SK-N-SH (cell line): ENCODE data around the gene TYSND1. TPM values are rescaled to one million over a fixed set of nuclear protein-coding genes. Genes with fewer than 3 reads are reported as not detected.

Experiments
- CTCF ChIA-PET: fragments of 300-600, 350-600 bp; formaldehyde crosslinking; extraction: SDS; loops from one replicate; lab custom pipeline; 2021; lab: Yijun Ruan, JAX
- POLR2A ChIA-PET: fragments of 350-600 bp; sonication (Branson Sonifier 250); formaldehyde crosslinking; extraction: SDS; loops from one replicate; lab custom pipeline; 2020; ENCODE audit warnings: antibody characterized with exemption, inconsistent platforms; lab: Yijun Ruan, JAX
- DNase-seq: peaks from one replicate; pipeline ENCODE4 v3.0.0; 2012
- H2AFZ ChIP-seq: fragments of 200-600 bp; sonication (generic); 2 replicates; pipeline ENCODE4 v1.8.1; 2016; ENCODE audit warnings: antibody characterized with exemption, mild to moderate bottlenecking, low read depth
- H3F3A ChIP-seq: fragments of 200-600 bp; sonication (generic); replicated peaks from 2 replicates; pipeline ENCODE3; 2016; ENCODE audit warnings: antibody characterized with exemption, mild to moderate bottlenecking; ENCODE audit not compliant: insufficient read depth
- H3K27ac ChIP-seq, 2 experiments: fragments of 200-500 bp in 1 of 2; fragments of 200-600 bp in 1 of 2; sonication (Bioruptor generic) in 1 of 2; sonication (generic), shearing (Covaris generic) in 1 of 2; 2 replicates each; pipeline versions ENCODE4 v1.5.1 to v1.6.1; 2014 to 2016; ENCODE audit warnings: low read depth in 2 of 2, inconsistent platforms in 1 of 2, low read length in 1 of 2, mild to moderate bottlenecking in 1 of 2, mixed read lengths in 1 of 2
- H3K27me3 ChIP-seq: fragments of 200-600 bp; sonication (generic), shearing (Covaris generic); 2 replicates; pipeline ENCODE4 v1.6.1; 2016; ENCODE audit warnings: mixed run types; ENCODE audit not compliant: insufficient read depth
- H3K36me3 ChIP-seq, 2 experiments: fragments of 200-500 bp in 1 of 2; fragments of 200-600 bp in 1 of 2; sonication (Bioruptor generic) in 1 of 2; sonication (generic) in 1 of 2; replicated peaks in 1 of 2; 2 replicates each; pipeline versions ENCODE3 to v1.5.1; 2014 to 2016; ENCODE audit warnings: low read length in 1 of 2, mild to moderate bottlenecking in 1 of 2; ENCODE audit not compliant: insufficient read depth in 2 of 2, control insufficient read depth in 1 of 2
- H3K4me1 ChIP-seq, 2 experiments: fragments of 200-500 bp in 1 of 2; fragments of 200-600 bp in 1 of 2; sonication (Bioruptor generic) in 1 of 2; sonication (generic), shearing (Covaris generic) in 1 of 2; 2 replicates each; pipeline versions ENCODE4 v1.5.1 to v1.6.1; 2014 to 2016; ENCODE audit warnings: low read depth in 1 of 2, low read length in 1 of 2, mixed run types in 1 of 2; ENCODE audit not compliant: insufficient read depth in 2 of 2, control insufficient read depth in 1 of 2
- H3K4me2 ChIP-seq: fragments of 200-600 bp; sonication (generic), shearing (Covaris generic); 2 replicates; pipeline ENCODE4 v1.6.1; 2017; ENCODE audit warnings: mixed run types
- H3K4me3 ChIP-seq, 2 experiments: fragments of 200-500 bp in 1 of 2; fragments of 200-600 bp in 1 of 2; sonication (Bioruptor generic) in 1 of 2; sonication (generic), shearing (Covaris generic) in 1 of 2; 2 replicates each; pipeline versions ENCODE4 v1.5.1 to v1.8.1; 2014 to 2016; ENCODE audit warnings: low read depth in 2 of 2, inconsistent platforms in 1 of 2, low read length in 1 of 2, mild to moderate bottlenecking in 1 of 2, mixed read lengths in 1 of 2, moderate library complexity in 1 of 2
- H3K79me2 ChIP-seq: fragments of 200-600 bp; sonication (generic); 2 replicates; pipeline ENCODE4 v1.8.1; 2017; ENCODE audit warnings: mild to moderate bottlenecking; ENCODE audit not compliant: insufficient read depth
- H3K9ac ChIP-seq: fragments of 200-600 bp; sonication (generic); 2 replicates; pipeline ENCODE4 v1.6.1; 2017; ENCODE audit warnings: mixed run types
- H3K9me2 ChIP-seq: fragments of 200-600 bp; sonication (generic); 2 replicates; pipeline ENCODE4 v1.6.1; 2017; ENCODE audit warnings: mixed run types
- H3K9me3 ChIP-seq: fragments of 200-600 bp; sonication (generic); 2 replicates; pipeline ENCODE4 v1.6.1; 2017; ENCODE audit warnings: mixed run types, mild to moderate bottlenecking, moderate library complexity
- H4K20me1 ChIP-seq: fragments of 200-600 bp; sonication (generic); 2 replicates; pipeline ENCODE4 v1.6.1; 2017; ENCODE audit warnings: mild to moderate bottlenecking, mixed run types; ENCODE audit not compliant: insufficient read depth
- EP300 ChIP-seq, 2 experiments: IDR thresholded peaks; 2 replicates each; pipeline versions ENCODE4 v1.4.0 to v1.6.1; 2012; ENCODE audit warnings: borderline replicate concordance in 1 of 2, low read depth in 1 of 2, low read length in 1 of 2
- EZH2phosphoT487 ChIP-seq: fragments of 200-600 bp; sonication (generic); IDR thresholded peaks from 2 replicates; pipeline ENCODE4 v1.6.1; 2017; ENCODE audit warnings: low read depth, mixed run types, mild to moderate bottlenecking, antibody characterized with exemption, moderate library complexity, borderline replicate concordance
- FOXJ3 ChIP-seq: sonication (generic); formaldehyde crosslinking; IDR thresholded peaks from 2 replicates; pipeline ENCODE4 v1.5.1; 2020; ENCODE audit warnings: mild to moderate bottlenecking, missing genetic modification reagents
- FOXM1 ChIP-seq: IDR thresholded peaks from 2 replicates; pipeline ENCODE4 v1.4.0; 2012; ENCODE audit warnings: low read depth, mild to moderate bottlenecking
- GABPA ChIP-seq: IDR thresholded peaks from 2 replicates; pipeline ENCODE4 v1.4.0; 2012; ENCODE audit warnings: low read depth, mild to moderate bottlenecking
- GATA2 ChIP-seq: sonication (generic); formaldehyde crosslinking; IDR thresholded peaks from 2 replicates; pipeline ENCODE4 v1.5.0; 2020; ENCODE audit warnings: mild to moderate bottlenecking, missing genetic modification reagents
- MEF2A ChIP-seq: IDR thresholded peaks from 2 replicates; pipeline ENCODE4 v1.4.0; 2012; ENCODE audit warnings: low read depth, borderline replicate concordance
- RCOR1 ChIP-seq: fragments of 150-350 bp; IDR thresholded peaks from 2 replicates; pipeline ENCODE4 v1.6.1; 2017; ENCODE audit warnings: antibody characterized with exemption, low read length
- RXRA ChIP-seq: IDR thresholded peaks from 2 replicates; pipeline ENCODE4 v1.4.0; 2012; ENCODE audit warnings: low read depth, mild to moderate bottlenecking, borderline replicate concordance
- TAF1 ChIP-seq: IDR thresholded peaks from 2 replicates; pipeline ENCODE4 v1.6.1; 2012; ENCODE audit warnings: low read depth, mild to moderate bottlenecking, low read length, moderate library complexity, borderline replicate concordance
- TEAD4 ChIP-seq: IDR thresholded peaks from 2 replicates; pipeline ENCODE4 v1.4.0; 2012; ENCODE audit warnings: mild to moderate bottlenecking, borderline replicate concordance; ENCODE audit not compliant: insufficient read depth
- YY1 ChIP-seq: IDR thresholded peaks from 2 replicates; pipeline ENCODE4 v1.4.0; 2012; ENCODE audit warnings: low read depth, mild to moderate bottlenecking
- WGBS: methylation state at CpG from one replicate; pipeline ENCODE4 v1.1.6; 2017; ENCODE audit warnings: low lambda C conversion rate; 5-methylcytosine and 5-hydroxymethylcytosine counted together
- polyA plus RNA-seq, 3 experiments: library from polyadenylated mRNA; depleted of rRNA; stranded (reverse); fragments of >200 nt; gene quantifications; 2 replicates each; pipeline ENCODE4 v1.2.3, GENCODE V29; 2012
- TF ChIP-seq, protein P1 (sequence below): IDR thresholded peaks from 2 replicates; pipeline ENCODE4 v1.4.0; 2012; ENCODE audit warnings: low read depth, borderline replicate concordance
- TF ChIP-seq, protein P2 (sequence below): IDR thresholded peaks from 2 replicates; pipeline ENCODE4; 2012
- TF ChIP-seq, protein P3 (sequence below): IDR thresholded peaks from 2 replicates; pipeline ENCODE4 v1.4.0; 2012; ENCODE audit warnings: low read depth, borderline replicate concordance
- TF ChIP-seq, protein P4 (sequence below): fragments of 150-350 bp; IDR thresholded peaks from 2 replicates; pipeline ENCODE4 v1.6.1; 2016; ENCODE audit warnings: mild to moderate bottlenecking, low read depth, low read length

TYSND1 gene
- polyA plus RNA-seq, 1 of the 3 experiments (the other 2 are of a cell fraction): 7.4 TPM

DNA sequence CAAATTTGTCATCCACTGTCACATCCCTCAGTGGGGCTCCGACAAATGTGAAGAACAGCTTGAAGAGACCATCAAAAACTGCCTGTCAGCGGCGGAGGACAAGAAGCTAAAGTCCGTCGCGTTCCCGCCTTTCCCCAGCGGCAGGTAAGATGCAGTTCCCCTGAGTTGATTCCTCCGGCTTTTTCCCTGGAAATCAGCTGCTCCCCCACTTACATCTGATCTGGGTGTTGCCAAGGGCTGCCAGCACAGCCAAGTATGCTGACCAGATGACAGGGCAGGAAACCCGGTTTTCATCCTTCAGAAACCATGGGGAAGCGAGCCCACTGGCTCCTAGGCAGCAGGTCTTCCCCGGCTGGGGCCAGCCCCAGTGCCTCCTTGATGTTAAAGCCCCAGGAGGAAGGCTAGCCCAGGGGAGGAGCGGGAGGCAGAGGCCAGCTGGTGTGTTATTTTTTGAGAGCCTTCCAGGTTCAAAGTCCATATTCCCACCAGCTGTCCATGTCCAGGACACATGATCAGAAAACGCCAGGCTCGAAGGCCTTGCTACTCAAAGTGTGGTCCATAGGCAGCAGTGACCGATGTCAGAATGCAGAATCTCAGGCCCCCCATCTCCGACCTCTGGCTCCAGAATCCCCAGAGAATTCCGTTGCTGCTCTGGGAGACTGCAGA is 37.3 kb downstream of the TYSND1 start:
- CTCF ChIA-PET: interaction anchor here (1.2 to 1.8 kb wide), 4 partner anchors 10 to 25 kb away, joined by 3 to 5 read pairs (median 4); no protein-coding TSS in a partner anchor
- H3K4me1 ChIP-seq: no peaks in the 10 kb centered on the region; a peak in 1 of 4 replicates
- POLR2A ChIA-PET: no interaction called here

DNA sequence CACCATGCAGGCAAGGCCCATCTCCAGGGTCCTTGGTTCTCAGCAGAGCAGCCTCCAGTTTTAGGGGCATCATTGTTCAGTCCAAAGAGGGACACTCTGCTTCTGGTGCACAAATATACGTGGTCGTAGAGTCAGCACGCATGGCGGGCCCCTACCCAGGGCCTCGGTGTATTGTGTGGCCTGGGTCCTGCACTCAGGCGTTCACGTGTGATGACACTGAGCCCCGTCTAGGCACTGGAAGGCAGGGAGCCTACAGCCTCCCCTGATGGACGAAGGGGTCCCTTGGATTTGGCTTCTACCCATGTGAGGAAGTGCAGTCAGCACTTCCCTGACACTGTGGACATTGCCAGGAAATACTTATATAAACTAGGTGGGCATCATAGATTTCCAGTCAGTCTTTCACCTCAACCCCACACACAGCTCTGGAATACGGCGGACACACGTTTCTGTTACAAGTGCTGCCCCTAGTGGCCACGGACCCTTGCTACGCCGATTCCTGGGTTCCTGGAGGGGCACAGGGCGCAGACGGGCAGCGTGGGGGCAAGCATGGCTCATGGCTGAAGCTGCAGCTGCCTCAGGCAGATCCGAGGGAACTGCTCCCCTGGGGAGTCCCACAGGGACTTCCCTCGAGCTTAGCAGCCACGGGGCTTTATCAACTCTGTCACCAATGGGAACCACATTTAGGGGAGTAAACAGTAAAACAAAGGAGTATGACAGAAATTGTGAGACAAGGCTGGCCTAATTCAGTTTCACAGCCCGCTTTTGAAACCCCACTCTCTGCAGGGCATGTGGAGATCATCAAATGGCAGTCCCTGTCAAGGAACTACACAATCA is 39.3 kb downstream of the TYSND1 start:
- H3F3A ChIP-seq: no peaks in the 10 kb centered on the region
- 76% methylated on average over 13 of the region's 22 CpGs for WGBS
- no peak overlapping the region for H2AFZ ChIP-seq
- H3K9ac ChIP-seq: no peak overlapping the region
- H3K27ac ChIP-seq: no peak overlapping the region
- H3K4me3 ChIP-seq: no peak overlapping the region
- H3K9me2 ChIP-seq: no peaks in the 10 kb centered on the region
- H4K20me1 ChIP-seq: no peaks in the 10 kb centered on the region
- POLR2A ChIA-PET: no interaction called here
- H3K4me2 ChIP-seq: no peak overlapping the region
- H3K79me2 ChIP-seq: no peaks in the 10 kb centered on the region
- H3K36me3 ChIP-seq: peaks cover 4 to 38% of the 10 kb centered on the region in 2 experiments
- no peaks in the 10 kb centered on the region for H3K9me3 ChIP-seq
- no peaks in the 10 kb centered on the region; a peak in 1 of 4 replicates for H3K4me1 ChIP-seq
- no peaks in the 10 kb centered on the region for H3K27me3 ChIP-seq
- DNase-seq: peak; percentile 67
- CTCF ChIA-PET: interaction anchor here (0.8 to 16.8 kb wide), 7 partner anchors 11 to 148 kb away, joined by 3 to 184 read pairs (median 7); no protein-coding TSS in a partner anchor
- TF ChIP-seq, protein P1, sequence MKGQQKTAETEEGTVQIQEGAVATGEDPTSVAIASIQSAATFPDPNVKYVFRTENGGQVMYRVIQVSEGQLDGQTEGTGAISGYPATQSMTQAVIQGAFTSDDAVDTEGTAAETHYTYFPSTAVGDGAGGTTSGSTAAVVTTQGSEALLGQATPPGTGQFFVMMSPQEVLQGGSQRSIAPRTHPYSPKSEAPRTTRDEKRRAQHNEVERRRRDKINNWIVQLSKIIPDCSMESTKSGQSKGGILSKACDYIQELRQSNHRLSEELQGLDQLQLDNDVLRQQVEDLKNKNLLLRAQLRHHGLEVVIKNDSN: no peak
- TF ChIP-seq, protein P2, sequence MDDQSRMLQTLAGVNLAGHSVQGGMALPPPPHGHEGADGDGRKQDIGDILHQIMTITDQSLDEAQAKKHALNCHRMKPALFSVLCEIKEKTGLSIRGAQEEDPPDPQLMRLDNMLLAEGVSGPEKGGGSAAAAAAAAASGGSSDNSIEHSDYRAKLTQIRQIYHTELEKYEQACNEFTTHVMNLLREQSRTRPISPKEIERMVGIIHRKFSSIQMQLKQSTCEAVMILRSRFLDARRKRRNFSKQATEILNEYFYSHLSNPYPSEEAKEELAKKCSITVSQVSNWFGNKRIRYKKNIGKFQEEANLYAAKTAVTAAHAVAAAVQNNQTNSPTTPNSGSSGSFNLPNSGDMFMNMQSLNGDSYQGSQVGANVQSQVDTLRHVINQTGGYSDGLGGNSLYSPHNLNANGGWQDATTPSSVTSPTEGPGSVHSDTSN: no peak
- TF ChIP-seq FOXM1: no peak
- TF ChIP-seq GABPA: no peak
- TF ChIP-seq EZH2phosphoT487: no peak
- TF ChIP-seq YY1: no peak
- TF ChIP-seq RCOR1: no peak
- no peak for TF ChIP-seq MEF2A
- no peak for TF ChIP-seq RXRA

More for the DNA sequence above, 37.3 kb downstream of the TYSND1 start:
- WGBS: 96% methylated on average over 14 of the region's 18 CpGs
- TF ChIP-seq, protein P3, sequence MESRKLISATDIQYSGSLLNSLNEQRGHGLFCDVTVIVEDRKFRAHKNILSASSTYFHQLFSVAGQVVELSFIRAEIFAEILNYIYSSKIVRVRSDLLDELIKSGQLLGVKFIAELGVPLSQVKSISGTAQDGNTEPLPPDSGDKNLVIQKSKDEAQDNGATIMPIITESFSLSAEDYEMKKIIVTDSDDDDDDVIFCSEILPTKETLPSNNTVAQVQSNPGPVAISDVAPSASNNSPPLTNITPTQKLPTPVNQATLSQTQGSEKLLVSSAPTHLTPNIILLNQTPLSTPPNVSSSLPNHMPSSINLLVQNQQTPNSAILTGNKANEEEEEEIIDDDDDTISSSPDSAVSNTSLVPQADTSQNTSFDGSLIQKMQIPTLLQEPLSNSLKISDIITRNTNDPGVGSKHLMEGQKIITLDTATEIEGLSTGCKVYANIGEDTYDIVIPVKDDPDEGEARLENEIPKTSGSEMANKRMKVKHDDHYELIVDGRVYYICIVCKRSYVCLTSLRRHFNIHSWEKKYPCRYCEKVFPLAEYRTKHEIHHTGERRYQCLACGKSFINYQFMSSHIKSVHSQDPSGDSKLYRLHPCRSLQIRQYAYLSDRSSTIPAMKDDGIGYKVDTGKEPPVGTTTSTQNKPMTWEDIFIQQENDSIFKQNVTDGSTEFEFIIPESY: no peak
- TF ChIP-seq FOXM1 (no peak), FOXJ3 (no peak), TAF1 (no peak), TEAD4 (no peak), EP300 (IDR thresholded peaks at IDR 0.05; ENCODE audit: borderline replicate concordance in 1 of 2, low read depth in 1 of 2, low read length in 1 of 2) (no peak), GATA2 (CRISPR knock-in tag) (no peak)
- TF ChIP-seq, protein P4, sequence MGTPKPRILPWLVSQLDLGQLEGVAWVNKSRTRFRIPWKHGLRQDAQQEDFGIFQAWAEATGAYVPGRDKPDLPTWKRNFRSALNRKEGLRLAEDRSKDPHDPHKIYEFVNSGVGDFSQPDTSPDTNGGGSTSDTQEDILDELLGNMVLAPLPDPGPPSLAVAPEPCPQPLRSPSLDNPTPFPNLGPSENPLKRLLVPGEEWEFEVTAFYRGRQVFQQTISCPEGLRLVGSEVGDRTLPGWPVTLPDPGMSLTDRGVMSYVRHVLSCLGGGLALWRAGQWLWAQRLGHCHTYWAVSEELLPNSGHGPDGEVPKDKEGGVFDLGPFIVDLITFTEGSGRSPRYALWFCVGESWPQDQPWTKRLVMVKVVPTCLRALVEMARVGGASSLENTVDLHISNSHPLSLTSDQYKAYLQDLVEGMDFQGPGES: no peak
- TF ChIP-seq, protein P2: no peak
- Histone ChIP-seq H3K4me3 (no peak overlapping the region), H3K9ac (no peak overlapping the region), H3K9me2 (no peaks in the 10 kb centered on the region), H3F3A (no peaks in the 10 kb centered on the region), H3K27me3 (no peaks in the 10 kb centered on the region), H4K20me1 (no peaks in the 10 kb centered on the region), H3K4me2 (no peak overlapping the region), H3K79me2 (no peaks in the 10 kb centered on the region), H2AFZ (no peak overlapping the region), H3K36me3 (peaks cover 10 to 43% of the 10 kb centered on the region in 2 experiments), H3K27ac (no peak overlapping the region), H3K9me3 (no peaks in the 10 kb centered on the region)
- no peak for DNase-seq
